DMS 273 (cell line): ENCODE measurements around the gene IPO13.
A peak's percentile ranks its signal among the peaks of the same experiment; 100 is the strongest.

Source experiments
- DNase-seq: peaks from one replicate; lab custom pipeline; 2025; ENCODE audit not compliant: unreplicated experiment; lab: John Stamatoyannopoulos, UW

IPO13 gene

DNA sequence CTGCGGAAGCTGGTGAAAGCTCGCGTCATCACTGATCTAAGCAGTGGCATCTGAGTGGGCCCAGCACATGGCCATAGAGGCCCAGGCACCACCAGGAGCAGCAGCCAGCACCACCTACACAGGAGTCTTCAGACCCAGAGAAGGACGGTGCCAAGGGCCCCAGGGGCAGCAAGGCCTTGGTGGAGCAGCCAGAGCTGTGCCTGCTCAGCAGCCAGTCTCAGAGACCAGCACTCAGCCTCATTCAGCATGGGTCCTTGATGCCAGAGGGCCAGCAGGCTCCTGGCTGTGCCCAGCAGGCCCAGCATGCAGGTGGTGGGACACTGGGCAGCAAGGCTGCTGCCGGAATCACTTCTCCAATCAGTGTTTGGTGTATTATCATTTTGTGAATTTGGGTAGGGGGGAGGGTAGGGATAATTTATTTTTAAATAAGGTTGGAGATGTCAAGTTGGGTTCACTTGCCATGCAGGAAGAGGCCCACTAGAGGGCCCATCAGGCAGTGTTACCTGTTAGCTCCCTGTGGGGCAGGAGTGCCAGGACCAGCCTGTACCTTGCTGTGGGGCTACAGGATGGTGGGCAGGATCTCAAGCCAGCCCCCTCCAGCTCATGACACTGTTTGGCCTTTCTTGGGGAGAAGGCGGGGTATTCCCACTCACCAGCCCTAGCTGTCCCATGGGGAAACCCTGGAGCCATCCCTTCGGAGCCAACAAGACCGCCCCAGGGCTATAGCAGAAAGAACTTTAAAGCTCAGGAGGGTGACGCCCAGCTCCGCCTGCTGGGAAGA, 16.4 kb upstream of the IPO13 start:
- peak; percentile 59 for DNase-seq

DNA sequence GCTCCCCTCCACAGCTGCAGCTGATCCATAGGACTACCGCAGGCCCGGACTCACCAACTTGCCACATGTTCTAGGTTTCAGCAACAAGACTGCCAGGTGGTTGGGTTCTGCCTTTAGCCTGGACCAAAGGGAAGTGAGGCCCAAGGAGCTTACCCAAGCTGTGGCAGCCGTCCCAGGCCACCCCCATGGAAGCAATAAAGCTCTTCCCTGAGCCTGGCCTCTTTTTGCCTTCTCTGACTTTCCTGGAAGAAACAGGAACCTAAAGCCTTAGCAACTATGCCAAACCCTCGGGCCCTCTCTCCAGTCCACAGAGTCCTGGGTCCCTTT, 15.8 kb upstream of the IPO13 start:
- DNase-seq: no peak

DNA sequence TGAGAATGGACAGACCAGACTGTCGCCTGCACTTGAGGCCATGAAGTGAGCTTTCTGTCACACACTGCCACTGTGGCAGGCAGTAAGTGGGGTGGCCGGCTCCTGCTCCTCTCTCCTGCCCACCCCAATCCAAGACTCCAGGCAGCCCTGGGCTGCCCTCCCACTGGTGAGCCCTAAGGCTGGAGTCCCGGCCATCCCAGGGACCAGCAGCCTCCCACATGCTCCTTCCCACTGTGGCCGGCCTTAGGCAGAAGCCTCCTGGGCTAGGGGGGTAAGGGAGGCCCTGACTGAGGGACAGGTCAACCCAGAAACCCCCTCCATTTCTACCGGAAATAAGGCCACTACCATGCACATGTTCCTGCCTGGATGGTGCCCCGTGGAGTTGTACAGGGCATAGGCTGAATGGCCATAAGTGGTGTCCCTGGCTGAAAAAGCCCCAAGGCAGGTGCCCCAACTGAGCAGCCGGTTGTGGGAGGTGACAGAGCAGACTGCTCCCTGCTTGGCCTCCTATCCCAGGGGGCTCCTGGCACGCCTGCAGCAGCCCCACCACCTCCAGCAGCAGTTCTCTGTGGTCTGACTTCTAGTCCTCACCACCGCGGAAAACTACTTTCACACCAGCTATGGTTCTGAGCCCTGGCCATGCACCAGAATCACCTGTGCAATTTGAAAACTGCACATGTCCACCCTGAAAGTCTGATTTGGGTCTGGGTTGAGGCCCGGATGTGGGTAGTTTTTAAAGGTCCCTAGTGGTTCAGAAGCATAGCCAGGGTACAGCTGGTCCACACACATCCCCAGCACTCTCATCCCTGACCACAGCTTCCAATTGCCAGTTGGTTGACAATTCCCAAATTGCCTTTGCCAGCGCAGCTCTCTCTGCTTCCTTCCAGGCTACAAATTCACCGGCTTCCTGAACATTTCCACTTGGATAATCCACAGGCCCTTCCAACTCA, 14.8 kb upstream of the IPO13 start:
- DNase-seq: no peak

DNA sequence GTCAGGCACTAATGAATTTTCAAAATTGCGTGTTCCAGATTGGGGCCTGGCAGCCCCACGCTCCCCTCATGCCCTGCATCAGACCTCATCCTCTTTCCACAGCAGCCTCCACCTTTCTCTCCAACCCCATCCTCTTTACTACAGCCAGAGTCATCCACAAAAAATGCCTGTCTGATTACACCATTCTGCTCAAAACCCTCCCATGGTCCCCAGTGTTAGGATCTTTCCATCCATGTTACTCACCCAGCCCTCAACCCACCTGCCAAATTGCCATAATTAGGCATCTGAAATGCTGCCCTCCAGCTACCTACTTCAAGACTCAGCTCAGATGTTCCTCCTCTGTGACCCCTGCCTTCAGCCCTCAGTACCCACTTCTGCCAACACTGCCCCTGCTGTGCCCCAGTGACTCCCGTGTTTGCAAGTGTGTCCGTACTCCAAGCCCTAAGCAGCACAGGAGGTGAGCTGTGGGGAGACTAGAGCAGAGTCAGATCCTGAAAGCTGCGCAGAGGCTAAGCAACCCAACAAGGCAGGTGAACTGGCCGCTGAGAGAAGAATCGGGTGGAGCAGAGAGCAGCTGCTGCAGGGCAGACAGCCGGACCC, 13.9 kb upstream of the IPO13 start:
- DNase-seq: no peak

DNA sequence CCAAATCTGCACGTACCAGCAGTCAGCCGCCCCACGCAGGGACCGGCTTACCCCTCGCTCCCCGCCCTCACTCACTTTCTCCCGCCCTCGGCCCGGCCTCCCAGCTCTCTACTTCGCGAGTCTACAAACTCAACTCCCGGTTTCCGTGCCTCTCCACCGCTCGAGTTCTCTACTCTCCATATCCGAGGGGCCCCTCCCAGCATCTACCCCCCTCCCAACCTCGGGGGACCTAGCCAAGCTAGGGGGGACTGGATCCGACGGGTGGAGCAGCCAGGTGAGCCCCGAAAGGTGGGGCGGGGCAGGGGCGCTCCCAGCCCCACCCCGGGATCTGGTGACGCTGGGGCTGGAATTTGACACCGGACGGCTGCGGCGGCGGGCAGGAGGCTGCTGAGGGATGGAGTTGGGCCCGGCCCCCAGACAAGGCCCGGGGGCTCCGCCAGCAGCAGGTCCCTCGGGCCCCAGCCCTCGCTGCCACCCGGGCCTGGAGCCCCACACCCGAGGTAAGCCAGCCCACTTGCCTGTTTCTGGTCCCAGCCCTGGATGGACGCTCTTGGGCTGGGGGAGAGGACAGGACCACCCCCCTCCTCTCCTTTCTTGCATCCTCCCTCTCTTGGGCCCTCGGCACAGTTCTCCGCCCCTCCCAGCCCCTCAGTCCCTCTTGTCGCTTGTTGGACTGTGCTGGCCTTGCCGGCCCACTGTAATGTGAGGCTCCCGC, 13.2 kb upstream of the IPO13 start, which contains the start of gene ARTN:
Gene ARTN (plus strand): TSS at position 416 of the 715 bp plus-strand sequence. CDS start 1,856 bp downstream, outside the sequence.
- DNase-seq: peak; percentile 71

DNA sequence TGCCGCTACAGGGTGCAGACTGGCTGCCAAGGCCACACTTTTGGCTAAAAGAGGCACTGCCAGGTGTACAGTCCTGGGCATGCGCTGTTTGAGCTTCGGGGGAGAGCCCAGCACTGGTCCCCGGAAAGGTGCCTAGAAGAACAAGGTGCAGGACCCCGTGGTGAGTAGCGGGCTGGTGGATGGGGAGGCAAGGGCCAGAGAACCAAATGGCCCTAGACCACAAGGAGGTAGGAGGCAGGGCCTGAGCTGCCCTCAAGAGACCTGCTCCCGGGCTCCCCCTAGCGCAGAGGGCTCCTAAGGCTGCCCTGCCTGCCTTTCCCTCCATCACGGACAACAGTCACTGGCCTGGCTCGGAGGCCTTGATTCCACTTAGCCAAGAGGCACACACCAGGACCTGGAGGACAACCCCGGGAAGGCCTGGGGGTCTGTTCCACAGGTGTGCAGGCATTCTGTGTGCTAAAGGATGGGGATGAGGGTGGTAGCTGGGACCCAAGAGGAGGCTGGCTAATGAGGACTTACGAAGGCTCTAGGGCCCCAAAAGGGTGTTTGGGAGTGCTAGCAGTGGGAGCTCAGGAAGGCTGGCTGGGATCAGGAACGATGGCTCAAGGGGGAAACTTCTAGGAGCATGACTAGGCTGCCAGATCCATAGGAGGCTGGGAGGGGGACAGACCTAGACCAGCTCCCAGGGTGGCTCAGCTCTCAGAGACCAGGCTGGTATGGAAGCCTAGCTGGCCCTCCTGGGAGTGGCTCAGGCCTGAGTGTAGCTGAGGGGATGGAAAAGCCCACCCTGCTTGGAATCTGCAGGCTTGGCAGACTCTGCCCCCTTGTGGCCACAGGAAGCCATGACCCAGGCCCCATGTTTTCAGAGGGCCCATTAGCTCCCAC, 12.4 kb upstream of the IPO13 start:
- peak; percentile 84 for DNase-seq

DNA sequence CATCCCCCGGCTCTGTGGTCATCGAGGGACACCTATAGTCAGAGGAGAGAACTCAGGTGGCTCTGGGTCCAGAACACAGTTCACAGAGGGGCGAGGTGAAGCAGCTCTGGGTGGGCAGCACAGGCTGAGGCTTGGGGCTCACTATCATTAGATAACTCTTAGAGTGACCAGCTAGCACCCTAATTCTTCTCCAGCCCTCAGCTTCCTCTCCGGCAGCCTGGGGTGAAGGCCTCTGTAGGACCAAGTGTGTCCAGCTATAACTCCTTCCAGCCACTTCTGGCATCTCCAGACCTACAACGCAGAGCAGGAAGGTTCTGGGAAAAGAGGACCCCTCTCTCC, 11.8 kb upstream of the IPO13 start:
- DNase-seq: no peak

DNA sequence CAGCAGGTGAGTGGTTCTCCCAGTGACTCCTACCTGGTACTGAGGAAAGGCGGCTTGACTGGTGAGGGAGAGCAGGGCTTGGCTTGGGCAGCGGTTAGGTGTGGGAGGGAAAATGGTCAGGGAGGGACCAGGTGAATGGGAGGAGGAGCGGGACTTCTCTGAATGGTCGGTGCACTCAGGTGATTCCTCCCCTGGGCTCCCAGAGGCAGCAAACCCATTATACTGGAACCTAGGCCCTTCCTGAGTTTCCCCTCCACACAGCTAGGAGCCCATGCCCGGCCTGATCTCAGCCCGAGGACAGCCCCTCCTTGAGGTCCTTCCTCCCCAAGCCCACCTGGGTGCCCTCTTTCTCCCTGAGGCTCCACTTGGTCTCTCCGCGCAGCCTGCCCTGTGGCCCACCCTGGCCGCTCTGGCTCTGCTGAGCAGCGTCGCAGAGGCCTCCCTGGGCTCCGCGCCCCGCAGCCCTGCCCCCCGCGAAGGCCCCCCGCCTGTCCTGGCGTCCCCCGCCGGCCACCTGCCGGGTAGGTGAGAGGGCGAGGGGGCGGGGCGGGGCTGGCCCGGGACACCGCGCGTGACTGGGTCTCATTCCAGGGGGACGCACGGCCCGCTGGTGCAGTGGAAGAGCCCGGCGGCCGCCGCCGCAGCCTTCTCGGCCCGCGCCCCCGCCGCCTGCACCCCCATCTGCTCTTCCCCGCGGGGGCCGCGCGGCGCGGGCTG, 10.9 kb upstream of the IPO13 start:
- no peak for DNase-seq

DNA sequence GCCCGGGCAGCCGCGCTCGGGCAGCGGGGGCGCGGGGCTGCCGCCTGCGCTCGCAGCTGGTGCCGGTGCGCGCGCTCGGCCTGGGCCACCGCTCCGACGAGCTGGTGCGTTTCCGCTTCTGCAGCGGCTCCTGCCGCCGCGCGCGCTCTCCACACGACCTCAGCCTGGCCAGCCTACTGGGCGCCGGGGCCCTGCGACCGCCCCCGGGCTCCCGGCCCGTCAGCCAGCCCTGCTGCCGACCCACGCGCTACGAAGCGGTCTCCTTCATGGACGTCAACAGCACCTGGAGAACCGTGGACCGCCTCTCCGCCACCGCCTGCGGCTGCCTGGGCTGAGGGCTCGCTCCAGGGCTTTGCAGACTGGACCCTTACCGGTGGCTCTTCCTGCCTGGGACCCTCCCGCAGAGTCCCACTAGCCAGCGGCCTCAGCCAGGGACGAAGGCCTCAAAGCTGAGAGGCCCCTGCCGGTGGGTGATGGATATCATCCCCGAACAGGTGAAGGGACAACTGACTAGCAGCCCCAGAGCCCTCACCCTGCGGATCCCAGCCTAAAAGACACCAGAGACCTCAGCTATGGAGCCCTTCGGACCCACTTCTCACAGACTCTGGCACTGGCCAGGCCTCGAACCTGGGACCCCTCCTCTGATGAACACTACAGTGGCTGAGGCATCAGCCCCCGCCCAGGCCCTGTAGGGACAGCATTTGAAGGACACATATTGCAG, 10.2 kb upstream of the IPO13 start:
- peak; percentile 78 for DNase-seq

DNA sequence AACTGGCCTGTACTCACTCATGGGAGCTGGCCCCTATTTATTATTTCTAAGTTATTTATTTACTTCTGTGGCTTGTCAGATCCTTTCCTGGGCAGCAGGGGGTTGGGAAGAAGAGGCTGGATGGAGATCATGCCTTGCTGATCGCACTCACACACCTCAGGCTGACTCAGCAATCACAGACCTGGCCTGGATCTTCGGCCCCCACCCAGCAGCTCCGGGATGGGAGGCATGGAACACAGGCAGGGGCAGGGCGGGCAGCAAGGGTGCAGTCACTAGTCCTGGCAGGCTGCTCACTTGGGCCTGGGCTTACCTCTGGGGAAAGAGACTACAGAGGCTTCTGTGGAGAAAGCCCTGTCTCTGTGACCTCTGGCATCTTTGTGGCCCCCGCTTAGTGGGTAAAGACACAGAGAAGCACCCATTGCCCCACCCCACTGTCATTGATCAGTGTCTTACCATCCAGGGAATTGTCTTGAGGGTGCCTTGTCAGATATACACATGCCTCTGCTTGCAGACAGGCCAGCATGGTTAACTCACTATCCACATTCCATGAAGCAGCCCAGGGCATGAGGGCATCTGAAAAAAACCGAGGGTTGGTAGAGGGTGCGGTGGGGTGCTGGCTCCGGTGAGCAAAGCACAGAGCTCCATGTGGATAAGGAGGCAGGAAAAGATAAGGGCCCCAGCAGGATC, 9.4 kb upstream of the IPO13 start:
- no peak for DNase-seq

DNA sequence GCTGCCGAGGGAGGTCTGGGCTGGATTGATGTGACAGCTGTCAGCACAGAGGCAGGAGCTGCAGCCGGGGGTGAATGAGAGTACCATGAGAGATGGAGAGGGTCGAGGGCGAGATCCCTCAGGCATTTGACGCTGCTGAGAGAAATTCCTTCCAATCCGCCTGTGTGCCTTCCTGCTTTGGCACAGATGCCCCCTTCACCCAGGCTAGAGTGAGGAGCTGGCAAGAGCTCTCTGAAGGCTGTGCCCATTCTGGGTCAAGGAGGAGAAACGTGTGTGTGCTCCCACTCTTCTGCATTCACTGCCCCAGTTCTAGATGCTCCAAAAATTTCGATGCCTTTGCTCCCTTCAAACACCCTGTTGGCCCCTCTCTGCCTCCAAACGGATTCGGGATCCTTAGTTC, 8.4 kb upstream of the IPO13 start:
- no peak for DNase-seq

DNA sequence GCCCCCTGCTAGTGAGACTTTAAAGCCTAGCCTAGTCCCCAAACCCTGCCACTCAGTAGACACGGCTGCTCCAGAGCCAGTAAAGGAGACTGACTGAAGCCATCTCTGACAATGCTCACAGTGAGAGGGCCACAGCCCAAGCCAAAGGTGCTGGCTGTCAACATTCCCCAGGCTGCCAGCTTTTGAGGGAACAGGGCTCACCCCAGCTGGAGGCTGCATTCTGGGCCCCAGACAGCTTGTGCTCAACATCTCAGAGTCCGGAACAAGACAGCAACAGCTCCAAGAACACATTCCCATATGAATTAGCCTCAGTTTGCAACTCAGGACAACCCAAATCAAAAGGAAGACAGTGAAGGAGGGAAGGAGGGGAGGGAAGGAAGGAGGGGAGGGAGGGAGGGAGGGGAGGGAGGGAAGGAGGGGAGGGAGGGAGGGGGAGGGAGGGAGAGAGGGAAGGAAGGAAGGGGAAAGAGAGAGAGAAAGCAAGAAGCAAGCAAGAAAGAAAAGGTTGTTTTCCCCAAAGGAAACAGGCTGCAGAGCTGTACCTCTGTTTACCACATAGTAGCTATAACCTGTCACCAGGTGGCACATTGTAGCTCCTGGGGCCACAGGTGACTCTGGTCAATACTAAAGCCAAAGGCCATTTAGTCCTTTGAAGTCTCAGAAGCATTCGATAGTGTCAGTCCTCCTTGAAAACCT, 7.7 kb upstream of the IPO13 start:
- no peak for DNase-seq

DNA sequence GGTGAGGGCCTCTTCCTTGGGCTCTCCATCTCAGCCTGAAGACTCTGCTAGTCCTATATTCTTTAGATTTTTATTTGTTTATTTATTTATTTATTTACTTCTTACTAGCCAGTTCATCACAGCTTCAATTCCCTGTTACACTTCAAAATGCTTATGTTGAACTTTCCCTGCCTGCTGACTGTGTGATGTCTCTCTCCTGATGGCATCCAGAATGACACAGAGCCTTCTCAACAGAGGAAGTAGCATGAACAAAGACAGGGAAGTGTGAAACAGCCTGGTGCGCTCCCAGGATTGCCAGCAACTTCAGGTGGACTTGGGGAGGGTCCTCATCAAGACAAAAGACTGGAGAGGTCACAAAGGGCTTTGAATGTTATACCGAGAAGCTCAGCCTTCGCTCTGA, 4.3 kb upstream of the IPO13 start:
- no peak for DNase-seq

DNA sequence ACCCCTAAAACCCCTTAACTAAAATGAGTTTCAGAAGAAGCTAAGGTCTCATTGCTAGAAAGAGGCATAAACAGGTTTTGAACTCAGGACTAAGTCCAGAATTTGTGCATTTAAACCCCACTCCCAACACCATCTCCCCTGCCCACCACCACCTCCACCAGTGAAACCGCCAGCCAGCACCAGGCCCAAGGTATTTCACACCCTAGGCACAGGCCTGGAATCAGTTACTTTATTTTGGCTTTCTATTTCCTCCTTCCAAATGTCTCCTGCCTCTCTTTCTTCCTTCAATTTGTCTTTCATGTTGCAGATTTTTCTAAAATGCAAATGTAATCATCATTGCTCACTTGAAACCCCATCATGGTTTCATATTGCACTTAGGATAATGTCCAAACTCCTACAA, 1.9 kb upstream of the IPO13 start:
- no peak for DNase-seq

DNA sequence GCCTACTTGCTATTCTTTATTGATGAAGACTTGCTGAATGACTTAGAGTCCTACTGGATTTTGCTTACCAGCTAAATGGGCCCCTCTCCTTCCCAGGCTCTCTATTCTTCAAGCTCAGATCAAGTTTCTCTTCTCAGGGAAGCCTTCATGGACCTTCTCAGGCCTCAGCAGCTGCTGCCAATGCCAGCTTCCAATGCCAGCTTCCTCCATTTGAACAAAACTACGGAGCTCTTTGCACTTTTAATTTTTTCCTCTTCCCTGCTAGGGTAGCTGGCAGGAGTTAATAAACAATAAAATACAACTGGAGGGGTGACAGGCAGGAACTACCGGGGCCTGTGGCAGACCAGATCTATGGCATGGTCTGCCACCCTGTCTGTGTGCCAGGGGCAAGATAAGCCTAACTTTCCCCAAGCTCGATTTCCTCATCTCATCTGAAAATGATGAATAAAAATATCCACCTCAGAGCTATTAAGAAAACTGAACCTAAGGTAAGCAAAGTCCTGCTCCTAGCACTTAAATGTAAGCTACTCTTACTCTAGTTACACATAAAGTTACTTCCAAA, 995 bp upstream of the IPO13 start:
- peak; percentile 41 for DNase-seq

DNA sequence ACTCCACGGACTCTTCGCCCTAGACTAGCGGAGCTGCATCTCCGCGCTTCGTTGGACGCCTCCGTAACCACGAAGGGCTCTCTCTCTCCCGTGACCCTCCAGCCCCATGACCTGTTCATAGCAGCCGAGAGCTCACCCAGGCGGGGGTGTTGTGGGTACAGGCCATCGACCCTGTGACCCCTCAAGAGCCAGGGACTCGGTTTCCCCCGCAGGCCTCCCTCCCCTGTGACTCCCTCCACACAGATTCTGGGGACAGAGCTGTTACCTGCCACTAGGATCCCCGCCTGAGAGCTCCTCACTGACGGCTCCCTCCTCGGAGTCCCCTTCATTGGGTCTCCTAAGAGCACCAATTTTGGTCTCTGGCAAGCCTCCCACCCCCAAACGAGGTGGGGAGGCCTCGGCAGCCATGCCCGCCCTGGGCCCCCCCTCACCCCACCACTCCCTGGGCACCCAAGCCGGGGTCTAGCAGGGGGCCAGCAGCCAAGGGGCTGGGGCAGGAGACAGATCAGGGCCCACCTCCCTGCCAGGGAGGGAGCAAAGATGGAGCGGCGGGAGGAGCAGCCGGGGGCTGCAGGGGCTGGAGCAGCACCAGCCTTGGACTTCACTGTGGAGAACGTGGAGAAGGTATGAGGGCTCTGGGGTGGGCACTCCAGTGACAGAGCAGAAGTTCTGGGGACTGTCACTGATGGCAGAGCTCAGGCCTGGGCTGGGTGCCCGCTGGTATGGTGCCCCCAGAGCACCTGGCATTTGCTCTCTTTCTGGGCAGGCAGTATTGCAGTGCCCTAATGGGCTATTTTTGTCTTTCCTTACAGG, 517 bp downstream of the IPO13 start:
- DNase-seq: peak; percentile 55
